KBM-7 (cell line): ENCODE measurements around the gene DCST2.
"Not testable (repeated sequence)": the region's sequence is repeated elsewhere in the genome, so short reads cannot be mapped to it uniquely, and the experiment has no call there.

Experiments
- DNase-seq: peaks from one replicate; pipeline ENCODE4 v3.0.0-alpha.2; 2015
- in situ Hi-C: fragments of 300-500 bp; cut with MboI; formaldehyde crosslinking; loops from 2 replicates; pipeline ENCODE4 v1.14.3; 2020; ENCODE audit warnings: low sequenced_read_pairs, low pct_unique_long_range_greater_than_20kb, mixed read lengths

The DCST2 gene

GRCh38 chr1:155003766-155004351 is 29.7 kb downstream of the DCST2 start:
- no peak for DNase-seq
- in situ Hi-C loops, result no loop called here

- DNase-seq, result no peak
- in situ Hi-C loops, result no loop called here
Measured at GRCh38 chr1:155003227-155003765, 30.3 kb downstream of the DCST2 start.

GRCh38 chr1:155002464-155003226 is 30.9 kb downstream of the DCST2 start, which contains the start of gene ZBTB7B:
Gene ZBTB7B (plus strand): TSS chr1:155002802. CDS start chr1:155014661, 11,859 bp downstream.
- DNase-seq, result peak; percentile 34
- in situ Hi-C loops, result no loop called here

GRCh38 chr1:155001675-155002463 is 31.7 kb downstream of the DCST2 start:
- in situ Hi-C loops, result no loop called here
- DNase-seq, result peak; percentile 93

- DNase-seq, result no peak
- in situ Hi-C loops, result no loop called here
Measured at GRCh38 chr1:155001425-155001674, 32.2 kb downstream of the DCST2 start.

GRCh38 chr1:155000726-155001424 is 32.7 kb downstream of the DCST2 start:
- in situ Hi-C loops, result no loop called here
- DNase-seq, result peak; percentile 91

GRCh38 chr1:155000411-155000725 is 33.2 kb downstream of the DCST2 start:
- no peak for DNase-seq

GRCh38 chr1:154999571-155000410 is 33.8 kb downstream of the DCST2 start:
- in situ Hi-C loops, result no loop called here
- peak; percentile 61 for DNase-seq

More at GRCh38 chr1:155000411-155000725, 33.2 kb downstream of the DCST2 start:
- in situ Hi-C loops, result no loop called here

GRCh38 chr1:154998818-154999570 is 34.6 kb downstream of the DCST2 start:
- peak; percentile 91 for DNase-seq
- in situ Hi-C loops, result no loop called here

GRCh38 chr1:154998201-154998780 is 35.3 kb downstream of the DCST2 start:
- no peak for DNase-seq
- in situ Hi-C loops, result no loop called here

- in situ Hi-C loops, result no loop called here
- DNase-seq, result peak; percentile 81
Measured at GRCh38 chr1:154996966-154997701, 36.4 kb downstream of the DCST2 start.

GRCh38 chr1:154995301-154995983 is 38.1 kb downstream of the DCST2 start:
- in situ Hi-C loops, result not testable (repeated sequence)

GRCh38 chr1:154994591-154994990 is 39.0 kb downstream of the DCST2 start:
- DNase-seq, result no peak
- in situ Hi-C loops, result no loop called here

More at GRCh38 chr1:154995301-154995983, 38.1 kb downstream of the DCST2 start:
- DNase-seq, result peak; percentile 64

GRCh38 chr1:154994269-154994587 is 39.4 kb downstream of the DCST2 start:
- no peak for DNase-seq
- in situ Hi-C loops, result no loop called here

GRCh38 chr1:154993572-154994268 is 39.9 kb downstream of the DCST2 start, which contains the start of gene LENEP:
Gene LENEP (plus strand): TSS chr1:154993586. CDS start chr1:154993608, 22 bp downstream.
- in situ Hi-C loops, result no loop called here
- no peak for DNase-seq
